HL-60/S4 treated with retinoic acid at 250 ng/mL for 4 days and 3 days (cell line): ENCODE results near the gene PRDM16.

Experiments
- in situ Hi-C: fragments of 300-500 bp; cut with MboI; formaldehyde crosslinking; loops from 2 replicates; pipeline ENCODE4 v1.7.0; 2022; ENCODE audit warnings: low sequenced_read_pairs

PRDM16 gene

DNA sequence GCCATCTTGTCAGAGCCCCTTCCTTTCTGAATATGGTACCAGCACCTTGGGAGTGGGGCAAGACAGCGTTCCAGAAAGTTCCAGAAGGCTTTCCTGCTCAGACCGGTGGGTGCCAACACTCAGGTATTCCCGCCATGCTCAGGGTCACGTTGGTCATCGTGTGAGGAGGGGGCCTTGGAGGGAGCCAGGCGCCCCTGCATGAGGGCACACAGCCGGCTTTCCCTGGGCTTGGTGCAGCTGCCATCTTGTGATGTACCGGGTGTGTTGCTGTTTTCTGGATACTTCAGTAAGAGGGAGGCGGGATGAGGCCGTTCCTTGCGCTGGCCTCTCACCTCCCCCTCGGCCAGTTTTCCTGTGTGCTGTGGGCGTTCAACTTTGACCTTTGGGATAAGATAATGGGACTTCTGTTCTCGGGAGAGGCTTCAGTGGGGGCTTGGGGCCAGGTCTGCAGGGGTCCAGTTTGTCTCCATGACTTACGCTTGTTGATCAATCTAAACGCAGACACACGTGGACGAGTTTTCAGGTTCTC is 69.7 kb downstream of the PRDM16 start:
- in situ Hi-C loops = no loop called here

DNA sequence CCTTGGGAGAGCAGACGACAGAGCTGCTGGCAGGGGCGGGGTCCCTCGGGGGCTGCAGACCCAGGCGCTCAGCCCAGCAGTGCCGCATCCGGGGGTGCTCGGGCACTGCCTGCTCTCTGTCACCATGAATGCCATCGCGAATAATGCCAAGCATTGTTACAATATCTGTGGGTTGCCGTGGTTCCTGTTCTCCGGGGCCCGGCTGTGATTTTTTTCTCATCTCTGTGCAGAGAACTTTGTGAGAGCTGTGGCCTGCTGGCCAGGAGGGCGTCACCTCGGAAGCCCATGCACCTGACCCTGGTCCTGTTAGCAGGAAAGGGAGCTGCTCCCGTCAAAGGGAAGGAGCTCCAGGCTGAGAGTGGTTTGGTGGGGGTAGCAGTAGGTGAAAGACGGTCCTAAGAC is 70.4 kb downstream of the PRDM16 start:
- in situ Hi-C loops = no loop called here

GRCh38 chr1:3139871-3140361 is 70.9 kb downstream of the PRDM16 start:
- in situ Hi-C loops = no loop called here

DNA sequence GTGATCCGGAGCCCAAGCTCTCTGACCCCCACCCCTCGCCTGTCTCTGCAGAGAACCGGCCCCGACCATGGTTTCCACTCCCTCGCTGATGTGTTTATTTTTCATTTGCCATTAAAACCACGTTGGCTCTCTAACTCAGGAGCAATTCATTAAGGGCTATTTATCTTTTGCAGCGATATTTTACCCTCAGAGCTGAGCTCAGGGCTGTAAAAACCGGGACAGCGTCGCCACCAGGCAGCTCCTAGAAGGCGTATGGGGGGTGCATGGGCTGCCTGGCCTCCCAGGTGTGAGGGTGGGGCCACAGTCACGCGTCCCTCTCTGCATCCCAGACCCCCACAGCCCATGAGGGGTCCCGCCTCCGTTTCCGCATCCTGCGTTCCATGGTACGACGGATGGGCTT is 71.4 kb downstream of the PRDM16 start:
- in situ Hi-C loops = no loop called here

- in situ Hi-C loops = no loop called here
Measured at GRCh38 chr1:3141129-3141528, 72.1 kb downstream of the PRDM16 start.

DNA sequence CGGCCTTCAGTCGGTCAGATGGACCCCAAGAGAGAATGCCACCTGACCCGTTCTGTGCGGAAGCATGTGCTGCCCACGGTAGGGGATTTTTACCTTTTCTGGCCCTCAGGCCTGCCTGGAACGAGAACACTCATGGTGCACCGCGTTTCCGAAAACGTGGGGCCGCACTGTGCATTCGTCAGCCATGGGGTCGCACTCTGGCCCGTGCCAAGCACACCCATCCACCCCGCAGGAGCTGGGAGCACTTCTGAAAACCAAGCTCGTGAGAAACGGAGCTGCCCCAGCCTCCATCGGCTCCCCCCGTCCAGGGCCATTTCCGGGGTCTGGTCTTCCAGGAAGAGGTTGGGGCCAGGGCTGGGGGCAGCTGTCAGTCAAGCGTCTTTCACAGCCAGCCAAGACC is 72.8 kb downstream of the PRDM16 start:
- in situ Hi-C loops = no loop called here

GRCh38 chr1:3142236-3142635 is 73.2 kb downstream of the PRDM16 start:
- in situ Hi-C loops = no loop called here

GRCh38 chr1:3142751-3143150 is 73.7 kb downstream of the PRDM16 start:
- in situ Hi-C loops = no loop called here

DNA sequence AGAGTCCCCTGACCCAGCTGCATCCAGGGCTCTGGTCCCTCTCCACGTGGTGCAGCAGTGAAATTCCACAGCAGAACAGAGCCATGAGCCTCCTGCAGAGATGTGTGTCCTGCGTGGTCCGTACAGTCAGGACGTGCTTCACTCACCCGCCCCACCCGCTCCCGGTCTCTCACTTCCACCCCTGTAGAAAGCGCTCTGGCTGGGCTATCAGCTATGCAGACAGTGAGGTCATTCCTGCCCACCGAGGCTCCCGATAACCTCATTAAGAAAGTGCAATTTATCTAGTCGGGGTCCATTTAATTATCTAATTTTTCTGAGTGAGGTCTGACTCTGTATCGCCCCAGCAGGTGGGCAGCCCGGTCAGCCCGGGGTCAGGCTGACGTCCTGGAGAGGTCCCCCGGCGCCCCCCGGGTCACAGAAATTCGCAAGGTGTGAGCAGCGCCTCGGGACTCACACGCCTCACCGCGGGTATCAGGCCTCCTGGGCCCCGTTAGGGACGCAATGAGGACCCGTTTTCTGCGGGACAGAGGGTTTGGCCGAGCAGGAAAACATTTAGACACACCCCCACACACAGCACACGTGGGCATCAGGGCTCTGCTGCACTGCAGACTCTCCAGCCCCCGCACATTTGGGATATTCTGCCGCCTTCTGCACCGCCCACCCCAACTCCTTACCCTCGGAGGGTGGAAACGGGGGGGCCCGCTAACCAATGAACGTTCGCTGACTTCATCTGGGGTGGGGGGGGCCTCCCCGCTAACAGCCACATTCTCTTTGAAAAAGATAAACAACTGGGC is 76.7 kb downstream of the PRDM16 start:
- in situ Hi-C loops = no loop called here

- in situ Hi-C loops = no loop called here
Measured at GRCh38 chr1:3146458-3146857, 77.5 kb downstream of the PRDM16 start.

DNA sequence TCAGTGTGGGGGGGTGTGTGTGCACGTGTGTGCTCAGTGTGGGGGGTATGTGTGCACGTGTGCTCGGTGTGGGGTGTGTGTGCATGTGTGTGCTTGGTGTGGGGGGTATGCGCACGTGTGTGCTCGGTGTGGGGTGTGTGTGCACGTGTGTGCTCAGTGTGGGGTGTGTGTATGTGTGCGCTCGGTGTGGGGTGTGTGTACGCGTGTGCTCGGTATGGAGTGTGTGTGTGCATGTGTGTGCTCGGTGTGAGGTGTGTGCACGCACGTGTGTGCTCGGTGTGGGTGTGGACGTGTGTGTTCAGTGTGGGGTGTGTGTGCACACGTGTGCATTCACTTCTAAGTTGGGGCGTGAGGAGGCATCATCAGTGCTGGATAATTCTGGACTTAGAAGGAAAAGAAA is 77.9 kb downstream of the PRDM16 start:
- in situ Hi-C loops = no loop called here

DNA sequence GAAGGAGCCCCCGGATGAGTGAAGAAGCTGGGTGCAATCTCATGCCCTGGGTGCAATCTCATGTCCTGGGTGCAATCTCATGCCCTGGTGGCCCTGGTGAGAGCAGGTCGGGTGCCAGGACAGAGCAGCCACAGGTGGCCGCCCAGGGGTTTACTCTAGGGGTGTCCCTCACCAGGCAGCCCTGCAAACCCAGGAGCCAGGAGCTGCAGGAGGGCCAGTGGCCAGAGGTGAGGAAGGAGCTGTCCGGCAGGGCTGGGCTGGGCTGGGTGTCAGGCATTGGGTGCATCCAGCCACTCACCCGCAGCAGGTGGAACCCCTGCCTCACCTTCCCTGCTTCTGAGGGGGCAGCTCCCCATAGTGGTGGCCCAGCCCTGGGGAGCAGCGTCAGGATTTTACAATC is 79.2 kb downstream of the PRDM16 start:
- in situ Hi-C loops = no loop called here

- in situ Hi-C loops = no loop called here
Measured at GRCh38 chr1:3149277-3149676, 80.3 kb downstream of the PRDM16 start.

DNA sequence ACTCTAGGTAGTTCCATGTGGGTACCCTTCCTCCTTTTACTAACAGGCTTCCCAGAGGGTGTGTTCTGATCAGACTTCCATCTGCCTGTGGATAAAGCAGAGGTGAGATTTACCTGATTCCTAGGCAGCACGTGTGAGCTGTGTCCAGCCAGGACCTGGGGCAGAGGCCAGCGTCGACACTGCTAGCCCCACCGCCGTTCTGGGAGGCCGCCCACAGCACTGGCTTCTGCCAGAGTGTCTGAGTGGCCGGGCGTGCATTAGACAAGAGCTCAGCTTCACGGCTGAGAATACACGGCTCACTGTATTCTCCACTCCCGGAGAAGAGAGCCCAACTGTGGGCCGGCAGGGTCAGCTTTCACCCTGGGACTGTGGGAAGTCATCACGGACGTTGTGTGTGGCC is 82.5 kb downstream of the PRDM16 start:
- in situ Hi-C loops = no loop called here

DNA sequence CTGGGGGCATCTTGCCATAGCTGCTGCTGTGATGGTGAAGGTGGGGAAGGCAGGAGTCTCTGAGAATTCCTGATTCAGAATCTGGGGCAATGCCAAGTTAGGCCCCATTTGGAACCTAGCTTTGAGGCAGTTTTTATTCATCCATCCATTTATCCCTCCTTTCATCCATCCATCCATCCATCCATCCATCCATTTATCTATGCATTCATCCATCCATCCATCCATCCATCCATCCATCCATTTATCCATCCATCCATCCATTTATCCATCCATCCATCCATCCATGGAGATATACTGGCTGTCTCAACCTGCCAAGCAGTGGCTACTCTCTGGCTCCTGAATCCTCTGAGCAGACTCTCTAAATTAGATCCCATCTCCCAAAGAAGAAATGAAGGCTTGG is 83.1 kb downstream of the PRDM16 start:
- in situ Hi-C loops = no loop called here

DNA sequence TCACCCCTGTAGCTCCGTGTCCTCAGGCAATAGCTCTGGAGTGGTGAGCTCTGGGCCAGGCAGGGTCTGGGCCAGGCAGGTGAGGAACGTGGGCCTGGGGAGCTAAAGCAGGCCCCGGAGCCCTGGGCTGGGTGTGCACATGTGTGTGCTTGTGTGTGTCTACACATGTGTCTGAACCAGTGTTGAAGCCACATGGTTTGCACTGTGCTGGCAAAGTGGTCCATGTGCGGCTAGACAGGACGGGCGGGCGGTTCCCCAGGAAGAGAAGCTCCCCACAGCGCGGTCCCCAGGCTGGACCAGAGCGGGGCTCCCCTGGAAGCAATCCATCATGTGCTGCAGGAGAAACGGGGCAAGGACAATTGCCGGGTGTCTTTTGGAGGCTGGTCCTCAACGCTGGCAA is 84.2 kb downstream of the PRDM16 start:
- in situ Hi-C loops = no loop called here

- in situ Hi-C loops = no loop called here
Measured at GRCh38 chr1:3153902-3154795, 85.1 kb downstream of the PRDM16 start.

DNA sequence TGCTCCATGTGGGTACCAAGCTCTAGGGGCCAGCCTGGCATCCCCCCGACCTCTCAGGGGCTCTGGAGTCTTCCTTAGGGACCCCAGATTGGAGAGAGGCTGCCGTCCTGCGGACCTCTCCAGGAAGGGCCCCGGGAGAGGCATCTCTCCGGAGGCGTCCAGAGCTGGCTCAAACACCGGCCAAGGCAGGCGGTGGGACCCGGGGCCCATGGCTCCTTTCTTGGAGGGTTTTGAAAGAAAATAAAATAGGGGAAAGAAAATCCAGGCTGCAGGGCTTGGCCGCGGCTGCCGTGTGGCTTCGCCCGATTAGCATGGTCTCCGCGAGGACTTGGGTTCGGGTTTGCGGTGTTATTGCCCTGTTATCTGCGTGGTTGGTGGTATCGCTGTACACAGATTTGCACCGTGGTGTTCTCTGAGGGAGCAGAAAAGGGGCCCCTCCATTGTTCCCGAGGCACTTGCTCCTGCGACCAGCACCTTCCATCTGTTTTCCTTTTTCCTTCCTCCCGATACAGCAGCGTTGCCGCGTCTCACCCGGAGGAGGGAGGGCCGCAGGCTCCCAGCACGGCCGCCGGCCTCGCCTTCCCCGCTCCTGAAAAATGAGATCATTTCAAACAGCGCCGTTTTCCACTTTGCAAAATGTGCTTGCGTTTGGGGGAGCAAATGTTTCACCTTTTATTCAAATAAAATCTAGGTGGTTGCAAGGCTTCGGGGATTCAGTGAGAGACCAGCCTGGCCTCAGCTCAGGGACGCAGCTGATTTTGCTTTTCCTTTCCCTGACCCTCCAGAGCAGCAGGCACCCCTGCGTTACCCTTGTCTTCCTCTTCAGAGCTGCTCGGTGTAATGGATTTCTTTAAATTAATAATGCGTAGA is 86.3 kb downstream of the PRDM16 start:
- in situ Hi-C loops = no loop called here

GRCh38 chr1:3155926-3156220 is 86.9 kb downstream of the PRDM16 start:
- in situ Hi-C loops = no loop called here

DNA sequence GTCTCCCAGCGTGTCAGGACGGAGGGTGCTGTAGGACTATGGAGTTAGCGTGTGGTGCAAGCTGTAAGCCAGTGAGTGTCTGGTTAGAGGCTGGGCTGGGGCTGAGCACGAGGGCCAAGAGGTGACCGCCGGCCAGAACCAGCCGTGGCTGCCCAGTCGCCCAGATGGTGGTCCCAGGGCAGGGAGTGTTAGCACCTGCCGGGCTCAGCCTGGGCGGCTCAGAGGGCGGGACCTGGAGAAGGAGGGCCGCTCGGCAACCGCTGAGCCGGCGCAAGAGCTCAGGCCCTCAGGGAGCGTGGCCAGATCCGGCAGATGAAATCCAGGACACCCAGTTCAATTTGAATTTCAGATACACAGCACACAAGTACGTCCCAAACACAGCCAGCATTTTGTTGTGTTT is 87.9 kb downstream of the PRDM16 start:
- in situ Hi-C loops = no loop called here

GRCh38 chr1:3158347-3158746 is 89.3 kb downstream of the PRDM16 start:
- in situ Hi-C loops = no loop called here
